Right renal cortex interstitium (tissue), 3 donors: ENCODE data around the gene UBA1. TPM values are rescaled to one million over a fixed set of nuclear protein-coding genes. Genes with fewer than 3 reads are reported as not detected.

Source experiments
- DNase-seq, 3 donors: peaks; one replicate each; pipeline ENCODE4 v3.0.0-alpha.2; 2013; ENCODE audit warnings: low read depth in 3 of 3, low spot score in 2 of 3
- polyA plus RNA-seq, 3 donors: library from polyadenylated mRNA; unstranded; fragments of 120-200 nt; gene quantifications; one replicate each; pipeline ENCODE4 v1.2.1, GENCODE V29; 2013; ENCODE audit not compliant: insufficient read length in 3 of 3

UBA1 gene
- polyA plus RNA-seq, 3 donors = 202 to 228 (median 217) TPM

DNA sequence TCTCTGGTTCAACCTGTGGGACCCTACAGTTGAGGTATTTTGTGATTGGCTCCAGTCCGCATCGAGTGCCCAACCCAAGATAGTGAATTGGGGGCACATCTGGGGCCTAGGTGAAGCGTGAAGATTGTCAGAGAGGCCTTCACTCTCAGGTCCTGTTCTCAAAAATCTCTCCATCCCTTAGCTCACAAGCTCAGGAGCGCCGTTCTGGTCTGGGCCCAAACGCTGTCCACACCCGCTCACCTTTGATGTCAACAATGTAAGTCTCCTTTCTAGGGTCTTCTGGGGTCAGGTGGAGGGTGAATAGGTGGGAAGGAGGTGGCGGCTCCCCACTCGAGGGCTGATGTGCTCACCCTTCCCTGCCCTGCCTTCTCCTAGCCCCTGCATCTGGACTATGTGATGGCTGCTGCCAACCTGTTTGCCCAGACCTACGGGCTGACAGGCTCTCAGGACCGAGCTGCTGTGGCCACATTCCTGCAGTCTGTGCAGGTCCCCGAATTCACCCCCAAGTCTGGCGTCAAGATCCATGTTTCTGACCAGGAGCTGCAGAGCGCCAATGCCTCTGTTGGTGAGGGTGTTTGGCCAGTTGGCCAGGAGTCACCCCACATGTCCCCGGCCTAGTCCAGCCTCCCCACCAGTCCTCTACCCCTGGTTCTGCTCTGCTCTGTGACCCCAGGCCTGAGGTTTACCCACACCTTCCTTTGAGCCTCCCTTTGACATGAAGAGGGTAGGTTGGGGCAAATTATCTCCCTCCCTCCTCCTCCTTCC is 17.2 kb downstream of the UBA1 start:
- DNase-seq = no peak

- DNase-seq = no peak
Measured at GRCh38 chrX:47212381-47213293, 19.0 kb downstream of the UBA1 start.

DNA sequence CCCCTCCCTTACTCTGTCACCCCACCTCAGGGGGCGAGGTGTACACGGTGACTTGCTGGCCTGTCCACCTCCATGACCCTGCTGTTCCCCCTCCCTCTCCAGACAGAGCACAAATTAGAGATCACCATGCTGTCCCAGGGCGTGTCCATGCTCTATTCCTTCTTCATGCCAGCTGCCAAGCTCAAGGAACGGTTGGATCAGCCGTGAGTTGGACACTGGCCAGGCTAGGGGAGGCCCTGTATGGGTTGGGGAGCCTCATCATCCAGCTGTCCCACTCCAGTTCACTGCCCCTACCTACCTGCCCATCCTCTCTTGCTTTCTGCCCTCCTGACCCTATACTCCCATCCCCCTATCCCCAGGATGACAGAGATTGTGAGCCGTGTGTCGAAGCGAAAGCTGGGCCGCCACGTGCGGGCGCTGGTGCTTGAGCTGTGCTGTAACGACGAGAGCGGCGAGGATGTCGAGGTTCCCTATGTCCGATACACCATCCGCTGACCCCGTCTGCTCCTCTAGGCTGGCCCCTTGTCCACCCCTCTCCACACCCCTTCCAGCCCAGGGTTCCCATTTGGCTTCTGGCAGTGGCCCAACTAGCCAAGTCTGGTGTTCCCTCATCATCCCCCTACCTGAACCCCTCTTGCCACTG is 20.9 kb downstream of the UBA1 start:
- no peak for DNase-seq

- no peak for DNase-seq
Measured at GRCh38 chrX:47215291-47215900, 21.8 kb downstream of the UBA1 start.

- DNase-seq = no peak
Measured at GRCh38 chrX:47216393-47216925, 22.8 kb downstream of the UBA1 start.

GRCh38 chrX:47217121-47217851 is 23.7 kb downstream of the UBA1 start:
- DNase-seq = no peak

DNA sequence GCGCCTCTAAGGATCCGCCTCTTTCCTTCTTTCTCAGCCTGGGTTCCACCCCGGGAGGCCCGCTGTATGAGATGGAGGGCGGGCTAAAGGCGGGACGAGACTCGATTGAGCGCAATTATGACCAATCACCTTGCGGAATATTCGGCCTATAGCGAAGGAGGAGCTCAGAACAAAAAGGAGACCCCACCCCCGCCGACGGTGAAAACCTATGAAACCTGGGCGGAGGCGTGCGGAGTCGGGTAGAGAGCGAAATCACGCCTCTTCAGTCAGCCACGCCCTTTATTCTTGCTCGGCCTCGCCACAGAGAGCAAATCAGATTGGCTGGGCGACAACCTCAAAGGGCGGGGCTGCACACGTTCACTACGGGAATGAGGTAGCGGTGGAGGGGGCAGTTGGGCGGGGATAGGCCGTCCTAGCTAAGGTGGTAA is 24.2 kb downstream of the UBA1 start:
- peak; percentile 90 to 94 (median 93) for DNase-seq

DNA sequence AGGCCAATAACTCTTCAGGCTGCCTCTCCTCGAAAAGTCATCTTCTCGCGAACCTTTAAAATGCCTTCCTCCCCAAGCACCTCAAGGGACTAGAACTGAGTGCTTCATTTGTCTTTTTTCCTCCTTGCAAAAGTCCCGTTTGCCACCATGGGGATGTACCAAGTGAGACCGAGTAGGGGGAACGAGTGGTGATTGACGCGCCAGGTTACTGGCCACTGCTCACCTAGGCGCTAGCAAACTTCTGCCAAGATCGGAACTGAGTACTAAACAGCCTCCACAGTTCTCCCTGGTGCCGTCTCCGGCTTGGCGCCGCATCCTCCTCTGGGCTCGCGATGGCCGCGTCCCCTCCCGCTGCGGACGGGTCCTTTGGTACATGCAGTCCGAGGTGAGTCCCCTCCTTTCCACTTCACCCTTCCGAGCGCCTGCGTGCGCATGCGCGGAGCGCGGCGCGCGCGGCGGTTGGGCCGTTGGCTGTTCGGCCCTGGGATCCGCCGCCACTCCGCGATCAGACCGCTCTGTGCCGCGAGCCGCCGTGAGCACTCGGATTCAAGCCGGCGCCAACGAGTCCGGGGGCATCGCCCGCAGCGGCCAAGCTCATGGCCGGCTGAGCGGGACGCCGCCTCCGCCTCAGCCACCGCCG is 24.8 kb downstream of the UBA1 start, which contains the start of gene CDK16:
CDK16 (plus strand) TSS at position 402 of the 640 bp plus-strand sequence. CDS start 4,877 bp downstream, outside the sequence.
- peak; percentile 44 to 87 (median 78) for DNase-seq

GRCh38 chrX:47218920-47219815 is 25.5 kb downstream of the UBA1 start:
- no peak for DNase-seq

GRCh38 chrX:47221756-47222155 is 28.1 kb downstream of the UBA1 start:
- DNase-seq = no peak

- no peak for DNase-seq
Measured at GRCh38 chrX:47222751-47223350, 29.2 kb downstream of the UBA1 start.

DNA sequence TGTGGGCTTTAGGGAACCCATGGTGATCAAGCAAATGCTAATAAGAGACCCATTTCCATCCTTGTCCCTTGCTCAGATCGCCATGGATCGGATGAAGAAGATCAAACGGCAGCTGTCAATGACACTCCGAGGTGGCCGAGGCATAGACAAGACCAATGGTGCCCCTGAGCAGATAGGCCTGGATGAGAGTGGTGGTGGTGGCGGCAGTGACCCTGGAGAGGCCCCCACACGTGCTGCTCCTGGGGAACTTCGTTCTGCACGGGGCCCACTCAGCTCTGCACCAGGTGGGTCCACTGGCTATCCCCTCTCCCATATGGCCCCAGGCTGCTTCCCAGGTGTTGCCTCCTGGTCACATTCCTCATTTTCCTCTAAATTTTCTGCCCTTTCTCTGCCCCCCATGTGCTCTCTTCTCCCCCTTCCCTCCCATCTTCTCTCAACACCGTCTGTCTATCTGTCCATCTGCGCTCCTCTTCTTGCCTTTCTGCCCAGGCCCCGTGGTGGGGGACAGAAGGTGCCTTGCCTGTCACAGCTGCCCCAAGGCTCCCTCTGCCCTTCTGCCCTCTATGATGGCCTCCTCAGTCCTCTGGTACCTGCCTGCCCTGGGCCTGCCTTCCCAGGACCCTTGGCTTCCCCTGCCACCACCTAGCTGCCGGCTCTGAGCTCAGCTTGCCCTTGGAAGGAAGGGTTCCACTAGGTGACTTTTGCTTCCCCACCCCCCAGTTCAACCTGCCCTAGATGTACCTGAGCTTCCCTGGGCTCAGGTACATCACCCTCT is 30.0 kb downstream of the UBA1 start:
- DNase-seq = no peak

GRCh38 chrX:47224266-47224895 is 30.8 kb downstream of the UBA1 start:
- no peak for DNase-seq

- no peak for DNase-seq
Measured at GRCh38 chrX:47224896-47225290, 31.3 kb downstream of the UBA1 start.

GRCh38 chrX:47226071-47226470 is 32.4 kb downstream of the UBA1 start:
- no peak for DNase-seq

DNA sequence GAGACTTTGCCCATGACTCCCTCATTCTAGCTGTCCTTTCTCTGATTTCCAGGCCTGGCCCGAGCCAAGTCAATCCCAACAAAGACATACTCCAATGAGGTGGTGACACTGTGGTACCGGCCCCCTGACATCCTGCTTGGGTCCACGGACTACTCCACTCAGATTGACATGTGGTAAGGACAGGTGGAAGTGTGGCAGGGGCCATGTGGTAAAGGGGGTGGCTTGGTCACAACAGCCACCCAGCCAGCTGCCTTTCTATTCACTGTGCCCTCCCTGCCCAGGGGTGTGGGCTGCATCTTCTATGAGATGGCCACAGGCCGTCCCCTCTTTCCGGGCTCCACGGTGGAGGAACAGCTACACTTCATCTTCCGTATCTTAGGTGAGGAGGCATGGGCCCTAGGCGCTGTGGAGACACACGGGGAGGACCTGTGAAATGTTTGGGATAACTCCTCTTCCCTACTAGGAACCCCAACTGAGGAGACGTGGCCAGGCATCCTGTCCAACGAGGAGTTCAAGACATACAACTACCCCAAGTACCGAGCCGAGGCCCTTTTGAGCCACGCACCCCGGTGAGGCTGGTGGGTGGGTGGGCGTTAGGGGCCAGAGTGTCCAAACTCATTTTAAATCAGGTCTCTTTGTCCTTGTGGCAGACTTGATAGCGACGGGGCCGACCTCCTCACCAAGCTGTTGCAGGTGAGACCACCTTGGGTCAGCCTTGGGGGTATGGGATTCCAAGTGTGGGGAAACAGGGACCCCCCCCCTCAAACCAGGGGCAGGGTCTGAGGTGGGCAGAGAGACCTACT is 33.1 kb downstream of the UBA1 start:
- no peak for DNase-seq
